HG03280 (cell line): ENCODE results near the gene TPPP.

Experiments
- ATAC-seq: cut with Tn5 transposase; IDR thresholded peaks from one replicate; pipeline ENCODE4 v1.9.1; 2021; ENCODE audit warnings: mild to moderate bottlenecking, moderate library complexity; ENCODE audit not compliant: unreplicated experiment

The TPPP gene

GRCh38 chr5:647727-648126 lies 45.4 kb downstream of the TPPP start:
- ATAC-seq: no peak

- no peak for ATAC-seq
Measured at GRCh38 chr5:647311-647710, 45.8 kb downstream of the TPPP start.

- no peak for ATAC-seq
Measured at GRCh38 chr5:646396-647201, 46.6 kb downstream of the TPPP start.

DNA sequence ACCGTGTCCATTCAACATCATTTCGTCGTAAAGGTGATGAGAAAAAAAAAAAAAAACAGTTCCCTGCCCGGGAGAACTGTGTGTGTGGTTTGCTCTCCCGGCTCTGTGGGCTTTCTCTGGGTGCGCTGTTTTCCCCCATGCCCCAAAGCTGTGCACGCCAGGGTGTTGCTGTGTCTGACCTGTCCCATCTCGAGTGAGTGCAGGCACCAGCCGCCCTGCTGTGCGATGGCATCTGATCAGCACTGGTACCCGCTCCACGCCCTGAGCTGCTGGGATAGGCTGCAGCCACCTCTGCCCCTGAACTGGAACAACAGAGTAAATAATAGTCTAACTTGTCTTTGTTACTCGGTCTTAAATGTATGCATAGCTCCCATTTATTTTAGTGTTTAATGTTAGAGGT lies 47.7 kb downstream of the TPPP start:
- ATAC-seq: no peak

- ATAC-seq: no peak
Measured at GRCh38 chr5:644971-645370, 48.2 kb downstream of the TPPP start.

DNA sequence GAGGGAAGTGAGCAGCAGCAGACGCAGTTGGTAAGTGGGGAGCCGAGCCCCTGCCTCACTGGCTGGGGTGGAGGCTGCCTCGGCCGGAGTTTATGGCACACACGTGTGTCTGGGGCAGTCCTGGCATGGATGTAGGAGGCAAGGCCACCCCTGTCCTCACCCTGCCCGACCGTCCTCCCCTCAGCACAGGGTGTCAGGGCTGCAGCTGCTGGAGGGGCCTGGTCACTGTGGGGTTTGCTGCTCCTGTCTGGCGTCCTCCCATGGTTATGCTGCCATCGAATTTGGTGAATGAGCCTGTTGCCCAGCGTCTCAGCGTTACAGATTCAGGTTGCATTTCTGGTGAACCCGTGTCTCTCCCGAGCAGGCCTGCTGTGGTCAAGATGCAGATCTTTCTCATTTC lies 48.6 kb downstream of the TPPP start:
- no peak for ATAC-seq

GRCh38 chr5:643811-644271 lies 49.3 kb downstream of the TPPP start:
- no peak for ATAC-seq

GRCh38 chr5:643351-643801 lies 49.8 kb downstream of the TPPP start:
- ATAC-seq: no peak

DNA sequence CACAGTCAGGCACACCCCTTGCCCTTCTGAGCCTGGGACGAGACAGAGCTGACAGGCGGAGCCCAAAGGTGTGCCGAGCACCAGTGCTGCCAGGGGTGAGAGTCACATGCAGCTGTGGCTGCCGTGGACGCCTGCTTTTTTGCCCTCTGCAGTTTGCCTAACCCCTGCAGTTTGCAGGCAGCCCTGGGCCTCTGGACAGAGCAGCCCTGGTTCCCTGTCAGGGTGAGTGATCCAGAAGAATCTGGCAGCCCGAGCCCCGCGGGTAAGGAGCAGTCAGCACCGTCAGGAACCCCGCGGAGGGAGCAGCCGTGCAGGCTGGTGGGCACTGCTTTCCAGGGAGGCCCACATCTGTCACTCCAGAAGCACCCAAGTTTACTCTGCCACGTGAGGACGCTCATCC lies 50.7 kb downstream of the TPPP start:
- no peak for ATAC-seq

DNA sequence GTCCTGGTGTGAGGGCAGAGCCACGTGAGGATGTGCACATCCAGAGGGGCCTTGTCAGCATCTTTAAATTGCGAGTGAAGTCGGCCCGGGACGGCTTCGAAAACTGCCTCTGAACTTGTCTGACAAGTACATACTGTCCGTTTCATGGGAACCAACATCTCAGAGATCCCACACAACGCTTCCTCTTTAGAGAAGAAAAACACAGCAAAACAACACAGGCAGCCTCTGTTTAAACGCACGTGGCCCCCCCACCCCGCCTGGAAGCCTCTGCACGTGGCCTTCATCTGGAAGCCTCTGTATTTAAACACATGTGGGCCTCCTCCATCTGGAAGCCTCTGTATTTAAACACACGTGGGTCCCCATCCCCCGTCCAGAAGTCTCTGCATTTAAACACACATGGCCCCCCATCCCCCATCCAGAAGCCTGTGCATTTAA lies 51.8 kb downstream of the TPPP start:
- ATAC-seq: no peak

GRCh38 chr5:640461-641330 lies 52.5 kb downstream of the TPPP start:
- no peak for ATAC-seq

DNA sequence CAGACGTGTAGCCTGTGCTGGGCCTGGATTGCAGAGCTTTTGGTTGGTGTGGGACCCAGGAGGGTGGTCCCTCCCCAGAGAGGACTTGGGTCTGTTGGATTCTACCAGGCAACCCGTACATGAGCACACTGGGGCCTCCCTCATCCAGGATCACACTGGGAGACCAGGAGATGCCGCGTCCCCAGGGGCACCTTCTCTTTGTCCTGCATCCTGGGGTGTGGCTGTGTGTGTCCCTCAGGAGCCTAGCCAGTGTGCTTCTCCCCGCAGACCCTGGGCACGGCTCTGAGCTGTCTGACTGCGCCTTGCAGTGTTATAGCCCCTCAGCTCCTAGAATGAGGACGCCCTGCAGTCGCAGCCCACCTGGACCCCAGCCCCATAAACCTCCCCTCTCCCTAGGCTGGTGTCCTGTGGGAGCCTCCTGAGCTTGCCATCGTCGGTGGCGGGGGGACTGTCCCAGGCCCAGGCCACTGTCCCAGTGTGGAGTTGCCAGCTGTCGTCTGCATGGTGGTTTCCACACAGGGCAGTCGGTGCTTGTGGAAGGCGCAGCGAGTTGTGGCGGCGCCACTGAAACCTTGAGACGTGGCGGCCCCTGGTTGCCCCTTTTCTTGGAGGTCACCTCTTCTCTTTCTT lies 53.5 kb downstream of the TPPP start:
- no peak for ATAC-seq

DNA sequence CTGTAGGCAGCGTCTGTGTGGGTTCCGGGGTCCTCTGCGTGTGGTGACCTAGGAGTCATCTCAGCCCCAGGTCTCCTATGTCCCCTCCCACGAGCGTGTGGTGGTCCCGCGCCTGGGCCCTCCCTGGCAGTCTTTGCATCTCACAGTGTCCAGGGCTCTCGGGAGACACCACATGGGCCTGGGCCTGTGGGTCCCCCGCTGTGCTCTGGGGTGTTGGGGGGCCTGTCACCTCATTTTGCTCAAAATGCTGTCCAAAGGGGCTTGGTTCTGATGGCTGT lies 54.0 kb downstream of the TPPP start:
- no peak for ATAC-seq

DNA sequence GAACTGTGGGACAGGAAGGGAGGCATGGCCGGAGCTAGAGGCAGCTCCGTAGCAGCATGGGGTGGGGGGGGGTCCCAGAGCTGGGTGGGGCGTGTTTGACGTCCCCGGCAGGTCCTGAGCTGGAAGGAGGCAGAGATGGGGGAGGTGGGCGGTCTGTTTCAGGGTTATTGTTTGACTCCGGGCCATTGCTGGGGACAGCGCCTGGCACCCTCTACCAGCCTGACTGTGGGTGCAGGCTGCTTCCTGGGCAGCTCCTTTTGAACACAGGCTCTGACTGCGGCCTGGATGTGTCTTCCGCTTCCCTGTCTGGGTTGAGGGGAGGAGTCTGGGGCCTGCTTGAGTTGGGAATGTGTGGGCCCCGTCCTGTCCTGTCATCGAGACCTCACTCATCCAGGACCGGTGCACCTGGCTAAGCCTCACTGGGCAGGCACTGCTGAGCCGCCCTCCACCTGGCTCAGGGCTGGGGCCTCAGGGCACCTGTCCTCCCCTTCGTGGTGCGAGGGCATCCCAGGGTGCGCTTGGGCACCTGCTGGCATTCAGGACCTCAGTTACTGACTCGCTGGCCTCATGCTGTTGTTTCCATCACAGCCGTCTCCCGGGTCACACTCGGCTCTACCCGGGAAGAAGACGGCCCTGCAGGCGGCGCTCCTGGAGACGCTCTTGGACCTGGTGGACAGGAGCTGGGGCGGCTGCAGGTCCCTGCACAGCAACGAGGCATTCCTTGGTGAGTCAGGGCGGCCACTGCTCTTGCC lies 54.5 kb downstream of the TPPP start:
- no peak for ATAC-seq

- ATAC-seq: no peak
Measured at GRCh38 chr5:637581-638450, 55.3 kb downstream of the TPPP start.

DNA sequence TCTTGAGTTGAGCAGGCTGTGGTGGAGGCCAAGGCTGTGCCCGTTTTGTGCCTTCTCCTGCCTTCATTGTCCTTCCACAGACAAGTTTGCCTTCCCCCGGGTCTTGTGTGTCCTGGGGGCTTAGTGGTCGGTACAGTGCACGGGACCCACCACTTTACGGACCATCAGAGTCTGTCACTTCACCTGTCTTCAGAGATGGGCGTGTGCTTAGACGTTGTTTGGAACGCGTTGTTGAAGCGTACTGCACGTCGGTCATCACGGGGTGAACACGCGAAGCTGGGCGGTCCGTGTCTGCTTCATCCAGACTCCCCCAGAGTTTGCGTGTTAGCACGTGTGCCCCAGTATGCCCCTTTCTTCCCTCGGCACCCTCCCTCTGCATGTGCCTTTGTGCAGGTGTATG lies 56.2 kb downstream of the TPPP start:
- no peak for ATAC-seq

GRCh38 chr5:635306-636055 lies 57.7 kb downstream of the TPPP start:
- ATAC-seq: no peak

DNA sequence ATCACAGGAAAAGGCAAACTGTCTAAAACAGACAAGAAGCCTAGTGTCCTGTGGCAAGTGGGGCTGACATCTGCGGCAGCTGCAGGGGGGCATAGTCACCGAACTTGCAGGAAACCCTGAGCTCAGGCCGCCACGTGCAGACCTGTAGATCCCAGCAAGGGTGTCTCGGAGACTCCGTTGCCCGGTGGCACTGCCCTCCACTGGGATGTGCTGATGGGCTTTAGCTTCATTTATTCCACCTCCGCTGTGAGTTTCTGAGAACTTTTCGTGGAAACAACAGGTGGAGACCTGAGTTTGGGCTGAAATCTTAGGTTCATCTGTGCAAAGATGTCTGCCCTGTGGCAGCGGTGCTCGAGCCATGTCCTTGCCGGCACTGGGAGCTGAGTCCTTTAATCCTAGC lies 59.0 kb downstream of the TPPP start:
- ATAC-seq: no peak

- no peak for ATAC-seq
Measured at GRCh38 chr5:633501-633955, 59.6 kb downstream of the TPPP start.
